Nephron (organoid): ENCODE measurements around the gene TNFRSF8.

Experiments used
- H3K27ac Mint-ChIP-seq, 3 experiments: 2 replicates each; pipeline ENCODE4 v1.8.0; 2020; ENCODE audit warnings: mixed read lengths in 3 of 3, mild to moderate bottlenecking in 2 of 3, moderate library complexity in 1 of 3
- H3K27me3 Mint-ChIP-seq: 2 replicates; pipeline ENCODE4 v1.8.0; 2021; ENCODE audit warnings: low read depth, mild to moderate bottlenecking, moderate library complexity, mixed read lengths
- H3K36me3 Mint-ChIP-seq: 2 replicates; pipeline ENCODE4 v1.8.0; 2020; ENCODE audit warnings: low read depth, mixed read lengths
- H3K4me1 Mint-ChIP-seq: 2 replicates; pipeline ENCODE4 v1.8.0; 2020; ENCODE audit warnings: mixed read lengths
- H3K4me3 Mint-ChIP-seq, 3 experiments: 2 replicates each; pipeline ENCODE4 v1.8.0; 2020; ENCODE audit warnings: mild to moderate bottlenecking in 3 of 3, mixed read lengths in 3 of 3, moderate library complexity in 2 of 3
- H3K9me3 Mint-ChIP-seq: 2 replicates; pipeline ENCODE4 v1.8.0; 2020; ENCODE audit warnings: mixed read lengths
- TF ChIP-seq, protein P1 (sequence below), 3 experiments: fragments of 200-600 bp; sonication (generic); IDR thresholded peaks; one replicate each; pipeline ENCODE4 v1.5.0; 2021; ENCODE audit warnings: antibody characterized with exemption in 3 of 3; ENCODE audit not compliant: unreplicated experiment in 3 of 3

TNFRSF8 gene

DNA sequence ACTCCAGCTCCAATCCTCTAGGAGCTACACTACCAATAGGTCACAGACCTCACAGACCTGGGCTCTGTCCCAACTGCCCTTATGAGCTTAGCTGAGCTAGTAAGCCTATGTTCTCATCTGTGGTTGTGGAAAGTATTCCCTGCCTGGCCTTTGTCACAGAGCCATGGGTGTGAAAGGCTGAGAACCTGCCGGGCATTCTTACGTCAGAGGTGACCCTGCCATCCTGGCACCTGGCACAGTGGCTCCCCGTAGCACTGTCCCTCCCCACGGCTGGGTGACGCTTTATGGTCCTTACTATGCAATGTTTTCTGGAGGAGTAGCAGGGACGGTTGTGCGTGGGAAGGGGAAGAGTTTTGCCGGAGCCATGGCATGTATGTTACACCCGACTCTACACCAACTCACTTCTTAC lies 107.2 kb downstream of the TNFRSF8 start:
- H3K27ac Mint-ChIP-seq = no peak overlapping the region
- peaks cover 22% of the 10 kb centered on the region for H3K4me1 Mint-ChIP-seq
- H3K9me3 Mint-ChIP-seq = no peaks in the 10 kb centered on the region
- no peak overlapping the region for H3K4me3 Mint-ChIP-seq
- TF ChIP-seq, protein P1, sequence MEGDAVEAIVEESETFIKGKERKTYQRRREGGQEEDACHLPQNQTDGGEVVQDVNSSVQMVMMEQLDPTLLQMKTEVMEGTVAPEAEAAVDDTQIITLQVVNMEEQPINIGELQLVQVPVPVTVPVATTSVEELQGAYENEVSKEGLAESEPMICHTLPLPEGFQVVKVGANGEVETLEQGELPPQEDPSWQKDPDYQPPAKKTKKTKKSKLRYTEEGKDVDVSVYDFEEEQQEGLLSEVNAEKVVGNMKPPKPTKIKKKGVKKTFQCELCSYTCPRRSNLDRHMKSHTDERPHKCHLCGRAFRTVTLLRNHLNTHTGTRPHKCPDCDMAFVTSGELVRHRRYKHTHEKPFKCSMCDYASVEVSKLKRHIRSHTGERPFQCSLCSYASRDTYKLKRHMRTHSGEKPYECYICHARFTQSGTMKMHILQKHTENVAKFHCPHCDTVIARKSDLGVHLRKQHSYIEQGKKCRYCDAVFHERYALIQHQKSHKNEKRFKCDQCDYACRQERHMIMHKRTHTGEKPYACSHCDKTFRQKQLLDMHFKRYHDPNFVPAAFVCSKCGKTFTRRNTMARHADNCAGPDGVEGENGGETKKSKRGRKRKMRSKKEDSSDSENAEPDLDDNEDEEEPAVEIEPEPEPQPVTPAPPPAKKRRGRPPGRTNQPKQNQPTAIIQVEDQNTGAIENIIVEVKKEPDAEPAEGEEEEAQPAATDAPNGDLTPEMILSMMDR (IDR thresholded peaks at IDR 0.05; ENCODE audit: unreplicated experiment in 3 of 3) = no peak
- peaks cover 25% of the 10 kb centered on the region for H3K27me3 Mint-ChIP-seq
- H3K36me3 Mint-ChIP-seq = no peaks in the 10 kb centered on the region

DNA sequence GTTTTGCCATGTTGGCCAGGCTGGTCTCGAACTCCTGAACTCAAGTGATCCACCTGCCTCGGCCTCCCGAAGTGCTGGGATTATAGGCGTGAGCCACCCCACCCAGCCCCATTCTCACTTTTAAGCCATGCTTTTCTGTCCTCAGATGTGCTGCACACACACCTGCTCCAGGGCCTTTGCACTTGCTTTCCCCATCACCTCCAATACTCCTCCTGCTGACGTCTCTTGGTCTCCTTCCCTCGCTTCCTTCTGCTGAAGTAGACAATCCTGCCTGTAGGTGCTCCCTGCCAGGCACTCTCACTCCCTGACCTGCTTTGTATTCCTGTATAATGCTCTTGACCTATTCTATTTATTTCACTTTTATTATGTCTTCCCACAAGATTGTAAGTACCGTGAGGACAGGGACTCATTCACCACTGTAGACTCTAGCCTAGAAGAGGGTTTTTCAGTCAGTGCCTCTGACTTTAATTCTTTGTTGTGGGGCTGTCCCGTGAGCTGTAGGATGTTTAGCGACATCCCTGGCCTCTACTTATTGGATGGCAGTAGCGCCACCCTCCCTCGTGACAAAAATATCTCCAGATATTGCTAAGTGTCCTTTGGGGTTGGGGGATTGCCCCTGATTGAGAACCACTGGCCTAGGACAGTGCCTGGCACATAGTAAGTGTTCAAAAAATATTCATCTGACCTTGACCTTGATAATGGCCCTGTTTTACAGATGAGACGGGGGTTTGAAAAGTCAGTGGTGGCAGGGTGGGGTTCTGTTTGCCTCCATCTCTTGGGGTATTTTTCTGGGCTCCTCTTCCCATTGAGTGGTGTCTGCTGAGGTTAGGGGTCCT lies 108.3 kb downstream of the TNFRSF8 start:
- TF ChIP-seq, protein P1 (IDR thresholded peaks at IDR 0.05; ENCODE audit: unreplicated experiment in 3 of 3) = no peak
- H3K9me3 Mint-ChIP-seq = no peaks in the 10 kb centered on the region
- peaks cover 27% of the 10 kb centered on the region for H3K4me1 Mint-ChIP-seq
- H3K27me3 Mint-ChIP-seq = peaks cover 27% of the 10 kb centered on the region
- H3K4me3 Mint-ChIP-seq = no peak overlapping the region
- no peaks in the 10 kb centered on the region for H3K36me3 Mint-ChIP-seq
- no peak overlapping the region for H3K27ac Mint-ChIP-seq

DNA sequence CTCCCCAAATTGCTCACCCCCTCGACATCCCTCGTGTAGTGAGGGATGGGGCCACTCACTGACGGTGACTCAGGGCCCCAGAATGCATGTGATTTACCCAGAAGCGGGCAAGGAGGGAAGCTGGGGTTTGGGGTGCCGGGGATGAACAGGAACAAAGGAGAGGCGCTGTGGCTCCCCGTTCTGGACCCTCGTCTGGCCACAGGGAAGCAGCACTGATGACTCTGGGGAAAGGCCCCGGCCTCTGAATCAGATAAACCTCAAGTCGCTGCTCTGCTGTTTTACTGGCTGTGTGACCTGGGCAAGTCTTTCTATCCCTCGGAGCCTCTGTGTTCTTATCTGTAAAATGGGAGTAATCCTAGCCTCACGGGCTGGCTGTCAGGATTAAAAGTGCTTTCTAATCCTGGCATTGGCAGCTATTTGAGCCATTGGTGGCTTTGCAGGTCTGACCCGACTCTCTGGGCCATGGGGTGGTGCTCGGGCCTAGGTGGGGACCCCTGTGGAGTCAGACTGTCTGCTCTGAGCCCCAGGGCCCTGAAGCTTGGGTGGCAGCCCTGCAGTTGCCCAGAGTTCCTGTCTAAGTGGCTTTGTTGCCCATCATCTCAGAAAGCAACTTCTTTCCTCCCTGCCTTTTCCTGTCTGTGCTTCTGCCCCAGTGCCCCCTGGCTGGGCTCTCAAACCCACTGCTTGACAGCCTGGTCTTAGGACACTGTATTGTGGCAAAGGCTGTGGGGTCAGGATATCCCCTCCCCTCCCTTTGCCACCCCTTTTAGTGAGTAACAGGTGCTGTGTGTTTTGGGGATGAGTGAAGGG lies 109.1 kb downstream of the TNFRSF8 start:
- TF ChIP-seq, protein P1 (IDR thresholded peaks at IDR 0.05; ENCODE audit: unreplicated experiment in 3 of 3) = no peak
- H3K36me3 Mint-ChIP-seq = no peaks in the 10 kb centered on the region
- no peaks in the 10 kb centered on the region for H3K9me3 Mint-ChIP-seq
- no peak overlapping the region for H3K4me3 Mint-ChIP-seq
- H3K4me1 Mint-ChIP-seq = peaks cover 27% of the 10 kb centered on the region
- H3K27me3 Mint-ChIP-seq = peaks cover 28% of the 10 kb centered on the region
- peak overlapping the region in 1 of 3 experiments; percentile 39 for H3K27ac Mint-ChIP-seq

DNA sequence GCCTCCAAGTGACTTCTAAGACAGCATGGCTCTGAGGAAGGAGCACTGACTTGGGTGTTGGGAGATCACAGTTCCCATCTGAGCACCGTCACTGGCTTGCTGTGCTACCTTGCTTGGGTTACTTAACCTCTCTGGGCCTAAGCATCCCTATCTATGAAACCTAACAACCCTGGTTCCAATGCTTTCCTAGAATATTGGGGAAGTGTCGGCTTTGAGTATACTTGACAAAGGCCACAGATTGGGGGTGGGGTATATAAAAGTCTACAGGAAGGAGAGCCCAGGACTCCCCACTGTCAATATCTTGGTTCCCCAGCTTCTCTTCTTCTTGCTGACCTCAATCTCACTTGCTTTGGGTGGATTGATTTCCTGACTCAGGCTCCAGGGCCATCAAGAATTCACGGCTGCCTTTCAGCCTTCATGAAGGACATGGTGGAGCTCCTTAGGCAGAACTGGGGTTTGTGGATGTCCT lies 110.0 kb downstream of the TNFRSF8 start:
- no peak overlapping the region for H3K4me3 Mint-ChIP-seq
- no peaks in the 10 kb centered on the region for H3K9me3 Mint-ChIP-seq
- TF ChIP-seq, protein P1 (IDR thresholded peaks at IDR 0.05; ENCODE audit: unreplicated experiment in 3 of 3) = no peak
- H3K36me3 Mint-ChIP-seq = no peaks in the 10 kb centered on the region
- peak overlapping the region in 1 of 3 experiments; percentile 39 for H3K27ac Mint-ChIP-seq
- peaks cover 20% of the 10 kb centered on the region for H3K27me3 Mint-ChIP-seq
- H3K4me1 Mint-ChIP-seq = peaks cover 23% of the 10 kb centered on the region

DNA sequence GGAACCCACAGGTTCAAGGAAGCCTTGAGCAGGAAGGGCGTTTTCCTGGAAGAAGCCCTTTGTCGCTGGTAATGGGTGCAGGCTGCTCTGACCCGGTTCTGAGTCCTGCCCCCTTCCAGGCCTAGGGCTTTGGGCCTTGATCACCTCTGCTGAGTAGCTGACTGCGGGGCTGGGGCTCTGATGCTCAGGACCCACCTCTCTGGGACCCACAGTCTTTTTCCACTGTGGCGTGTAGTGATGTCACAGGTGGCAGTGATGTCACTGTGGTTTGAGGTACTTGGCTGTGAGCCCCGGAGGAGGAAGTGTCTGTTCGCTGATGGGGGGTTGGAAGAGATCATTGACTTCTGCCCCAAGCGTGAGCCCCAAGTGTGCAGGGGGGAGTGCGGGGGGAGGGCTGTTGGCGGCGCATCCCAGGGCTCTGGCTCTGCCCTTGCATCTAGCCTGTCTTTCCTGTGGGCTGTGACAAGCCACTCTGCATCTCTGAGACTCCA lies 110.6 kb downstream of the TNFRSF8 start:
- no peaks in the 10 kb centered on the region for H3K36me3 Mint-ChIP-seq
- H3K27me3 Mint-ChIP-seq = peaks cover 17% of the 10 kb centered on the region
- H3K9me3 Mint-ChIP-seq = no peaks in the 10 kb centered on the region
- TF ChIP-seq, protein P1 (IDR thresholded peaks at IDR 0.05; ENCODE audit: unreplicated experiment in 3 of 3) = no peak
- peaks cover 25% of the 10 kb centered on the region for H3K4me1 Mint-ChIP-seq
- H3K27ac Mint-ChIP-seq = no peak overlapping the region
- no peak overlapping the region for H3K4me3 Mint-ChIP-seq
